Measurements from ENCODE around the gene SCFD2.
A peak's percentile ranks its signal among the peaks of the same experiment; 100 is the strongest.

The SCFD2 gene

DNA sequence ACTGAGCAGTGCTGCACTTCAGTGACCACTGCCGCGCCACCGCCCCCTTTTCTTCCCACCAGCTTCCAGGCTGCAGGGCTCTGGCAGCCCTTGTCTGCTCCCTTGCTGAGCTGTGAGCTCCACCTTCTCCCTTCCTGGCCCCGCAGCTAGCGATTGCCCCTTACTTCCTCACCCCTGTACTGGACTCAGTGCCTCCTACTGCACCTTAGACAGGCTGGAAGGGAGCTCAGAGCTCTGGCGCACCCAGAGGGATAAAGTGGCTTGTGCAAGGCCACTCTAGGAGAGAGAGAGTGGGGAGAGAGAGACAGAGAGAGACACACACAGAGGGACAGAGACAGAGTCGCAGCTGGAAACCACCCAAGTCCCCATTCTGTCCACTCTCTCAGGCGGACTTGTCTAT is 497.7 kb downstream of the SCFD2 start:
- no peak for DNase-seq (ENCODE audit: low read depth)
- no peaks in the 10 kb centered on the region for H3K9me3 ChIP-seq (ENCODE audit: control insufficient read depth, low read length)
- peaks cover 34% of the 10 kb centered on the region for H3K36me3 ChIP-seq (ENCODE audit: control insufficient read depth, insufficient read depth, low read length, severe bottlenecking)
- no peak overlapping the region for H3K9ac ChIP-seq (ENCODE audit: low read length)
- H3K4me1 ChIP-seq (ENCODE audit: control insufficient read depth, insufficient read depth, low read length): peaks cover 40% of the 10 kb centered on the region
- H3K27me3 ChIP-seq (replicated peaks; ENCODE audit: control insufficient read depth, insufficient read depth, low read length): no peaks in the 10 kb centered on the region
- no peak overlapping the region for H3K4me3 ChIP-seq (ENCODE audit: low read length)

DNA sequence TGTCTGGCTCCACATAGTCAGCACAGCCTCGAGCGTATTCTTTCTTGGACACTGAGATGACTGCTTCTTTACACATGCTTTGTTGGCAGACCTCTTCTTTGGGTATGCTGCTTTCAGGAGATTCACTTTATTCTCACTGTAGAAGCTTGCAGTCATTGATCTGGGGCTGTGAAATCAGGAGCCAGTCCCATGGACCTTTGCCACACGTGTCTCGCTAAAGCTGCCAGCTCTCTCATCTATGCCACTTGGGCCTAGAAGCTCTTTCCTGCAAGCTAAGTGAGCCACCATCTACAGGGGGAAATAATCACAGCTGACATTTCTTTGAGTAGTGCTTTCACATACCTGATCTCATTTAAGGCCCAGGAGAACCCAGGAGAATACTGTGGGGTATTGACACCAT is 498.7 kb downstream of the SCFD2 start:
- no peak for DNase-seq (ENCODE audit: low read depth)
- no peak overlapping the region for H3K4me3 ChIP-seq (ENCODE audit: low read length)
- no peaks in the 10 kb centered on the region for H3K9me3 ChIP-seq (ENCODE audit: control insufficient read depth, low read length)
- H3K9ac ChIP-seq (ENCODE audit: low read length): no peak overlapping the region
- peaks cover 28% of the 10 kb centered on the region for H3K36me3 ChIP-seq (ENCODE audit: control insufficient read depth, insufficient read depth, low read length, severe bottlenecking)
- no peaks in the 10 kb centered on the region for H3K27me3 ChIP-seq (replicated peaks; ENCODE audit: control insufficient read depth, insufficient read depth, low read length)
- H3K4me1 ChIP-seq (ENCODE audit: control insufficient read depth, insufficient read depth, low read length): peaks cover 40% of the 10 kb centered on the region

GRCh38 chr4:52866734-52867133 is 499.1 kb downstream of the SCFD2 start:
- Histone ChIP-seq H3K4me3 (ENCODE audit: low read length) (no peak overlapping the region), H3K27me3 (replicated peaks; ENCODE audit: control insufficient read depth, insufficient read depth, low read length) (no peaks in the 10 kb centered on the region), H3K36me3 (ENCODE audit: control insufficient read depth, insufficient read depth, low read length, severe bottlenecking) (peaks cover 28% of the 10 kb centered on the region), H3K9ac (ENCODE audit: low read length) (no peak overlapping the region), H3K4me1 (ENCODE audit: control insufficient read depth, insufficient read depth, low read length) (peaks cover 40% of the 10 kb centered on the region), H3K9me3 (ENCODE audit: control insufficient read depth, low read length) (no peaks in the 10 kb centered on the region)
- no peak for DNase-seq (ENCODE audit: low read depth)

GRCh38 chr4:52865300-52865699 is 500.6 kb downstream of the SCFD2 start:
- peak overlapping the region; percentile 88 for H3K4me3 ChIP-seq (ENCODE audit: low read length)
- H3K4me1 ChIP-seq (ENCODE audit: control insufficient read depth, insufficient read depth, low read length): peaks cover 44% of the 10 kb centered on the region
- no peak for DNase-seq (ENCODE audit: low read depth)
- H3K36me3 ChIP-seq (ENCODE audit: control insufficient read depth, insufficient read depth, low read length, severe bottlenecking): peaks cover 28% of the 10 kb centered on the region
- H3K9me3 ChIP-seq (ENCODE audit: control insufficient read depth, low read length): no peaks in the 10 kb centered on the region
- no peak overlapping the region for H3K9ac ChIP-seq (ENCODE audit: low read length)
- no peaks in the 10 kb centered on the region for H3K27me3 ChIP-seq (replicated peaks; ENCODE audit: control insufficient read depth, insufficient read depth, low read length)

GRCh38 chr4:52864793-52865192 is 501.1 kb downstream of the SCFD2 start:
- no peaks in the 10 kb centered on the region for H3K27me3 ChIP-seq (replicated peaks; ENCODE audit: control insufficient read depth, insufficient read depth, low read length)
- H3K4me3 ChIP-seq (ENCODE audit: low read length): peak overlapping the region; percentile 88

DNA sequence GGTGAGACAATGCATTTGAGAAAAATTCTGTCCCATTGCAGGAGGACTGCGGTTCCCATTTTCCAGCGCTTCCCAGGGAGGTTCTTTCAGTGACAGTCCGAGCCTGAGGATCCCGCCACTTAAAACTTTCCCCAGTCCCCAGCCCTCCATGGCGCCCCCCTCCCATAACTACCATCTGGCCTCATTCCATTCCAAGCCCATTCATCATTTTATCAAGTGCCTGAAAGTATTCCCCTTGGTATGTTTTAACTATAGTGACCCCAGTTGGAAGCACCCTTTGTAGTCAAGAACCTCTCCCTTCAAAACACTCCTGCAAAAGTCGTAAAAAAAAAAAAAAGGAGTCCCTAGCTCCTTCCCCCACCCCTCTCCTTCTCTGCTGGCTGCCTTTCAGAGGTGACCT is 502.5 kb downstream of the SCFD2 start:
- no peaks in the 10 kb centered on the region for H3K27me3 ChIP-seq (replicated peaks; ENCODE audit: control insufficient read depth, insufficient read depth, low read length)
- H3K4me1 ChIP-seq (ENCODE audit: control insufficient read depth, insufficient read depth, low read length): peaks cover 28% of the 10 kb centered on the region
- DNase-seq (ENCODE audit: low read depth): no peak
- H3K9ac ChIP-seq (ENCODE audit: low read length): peak overlapping the region; percentile 92
- H3K9me3 ChIP-seq (ENCODE audit: control insufficient read depth, low read length): peaks cover 6% of the 10 kb centered on the region
- H3K4me3 ChIP-seq (ENCODE audit: low read length): peak overlapping the region; percentile 88
- peaks cover 28% of the 10 kb centered on the region for H3K36me3 ChIP-seq (ENCODE audit: control insufficient read depth, insufficient read depth, low read length, severe bottlenecking)

More at GRCh38 chr4:52864793-52865192, 501.1 kb downstream of the SCFD2 start:
- Histone ChIP-seq H3K9me3 (ENCODE audit: control insufficient read depth, low read length) (no peaks in the 10 kb centered on the region), H3K36me3 (ENCODE audit: control insufficient read depth, insufficient read depth, low read length, severe bottlenecking) (peaks cover 28% of the 10 kb centered on the region), H3K4me1 (ENCODE audit: control insufficient read depth, insufficient read depth, low read length) (peaks cover 41% of the 10 kb centered on the region), H3K9ac (ENCODE audit: low read length) (peak overlapping the region; percentile 92)
- DNase-seq (ENCODE audit: low read depth): peak; percentile 66

DNA sequence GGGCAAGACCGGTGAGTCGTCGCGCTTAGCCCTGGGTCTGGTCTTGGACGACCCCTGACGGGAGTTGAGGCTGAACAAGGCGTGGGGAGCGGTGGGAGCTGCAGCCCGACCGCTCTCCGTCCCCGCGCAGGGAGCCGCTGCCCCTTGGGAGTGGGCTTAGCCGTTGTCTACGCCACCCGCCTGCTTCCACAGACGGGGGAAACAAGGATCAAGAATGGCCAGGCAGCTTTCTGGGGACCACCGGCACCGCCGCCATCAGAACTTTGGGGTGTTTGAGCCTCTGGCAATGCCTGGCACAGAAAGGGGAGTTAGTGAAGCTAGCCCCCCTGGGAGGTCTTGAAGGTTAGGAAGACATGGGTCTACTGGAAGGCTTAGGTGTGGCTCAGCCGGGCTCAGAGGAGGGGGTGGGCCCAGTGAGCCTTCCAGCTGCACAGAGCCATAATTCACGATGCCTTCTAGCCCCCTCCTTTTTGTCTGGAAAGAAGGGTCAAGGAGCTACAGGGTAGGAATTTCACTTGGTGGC is 503.2 kb downstream of the SCFD2 start:
- no peaks in the 10 kb centered on the region for H3K27me3 ChIP-seq (replicated peaks; ENCODE audit: control insufficient read depth, insufficient read depth, low read length)
- peaks cover 12% of the 10 kb centered on the region for H3K9me3 ChIP-seq (ENCODE audit: control insufficient read depth, low read length)
- peaks cover 28% of the 10 kb centered on the region for H3K36me3 ChIP-seq (ENCODE audit: control insufficient read depth, insufficient read depth, low read length, severe bottlenecking)
- H3K9ac ChIP-seq (ENCODE audit: low read length): peak overlapping the region; percentile 92
- peaks cover 28% of the 10 kb centered on the region for H3K4me1 ChIP-seq (ENCODE audit: control insufficient read depth, insufficient read depth, low read length)
- peak overlapping the region; percentile 88 for H3K4me3 ChIP-seq (ENCODE audit: low read length)
- DNase-seq (ENCODE audit: low read depth): no peak

DNA sequence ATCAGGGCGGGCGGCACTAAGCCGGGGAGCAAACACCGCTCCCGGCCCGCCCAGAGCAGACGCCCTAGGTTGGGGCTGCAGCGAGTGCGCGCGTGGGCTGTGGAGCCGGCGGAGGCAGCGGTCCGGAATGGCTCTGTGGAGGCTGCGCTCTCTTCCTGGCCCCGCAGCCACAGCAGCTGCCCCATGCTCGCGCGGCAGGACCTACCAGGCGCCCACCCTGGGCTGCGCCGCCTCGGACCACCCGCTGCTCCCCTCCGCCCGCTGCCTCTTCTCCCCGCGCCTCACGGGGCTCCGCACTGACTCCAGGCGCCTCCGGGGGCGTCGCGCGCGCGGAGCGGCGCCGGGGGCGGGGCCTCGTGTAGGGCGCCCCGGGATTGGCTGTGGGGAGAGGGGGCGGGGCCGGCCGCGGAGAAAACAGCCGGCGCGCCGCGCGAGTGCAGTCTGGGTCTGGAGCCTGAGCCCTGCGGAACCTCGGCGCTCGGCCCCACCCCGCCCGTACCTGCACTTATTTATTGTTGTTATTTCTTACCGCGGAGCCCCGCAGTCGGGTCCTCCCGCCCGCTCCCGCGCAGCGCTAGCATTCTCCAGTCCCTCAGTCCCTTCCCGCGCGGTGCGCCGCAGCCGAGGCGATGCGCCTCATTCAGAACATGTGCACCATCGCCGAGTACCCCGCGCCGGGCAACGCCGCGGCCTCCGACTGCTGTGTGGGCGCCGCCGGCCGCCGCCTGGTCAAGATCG is 503.8 kb downstream of the SCFD2 start, which contains the start of gene RASL11B:
Gene RASL11B (plus strand): TSS at position 439 of the 738 bp plus-strand sequence. CDS start 191 bp downstream, at position 630.
- Histone ChIP-seq H3K9ac (ENCODE audit: low read length) (peak within 1 kb of the TSS; percentile 92), H3K4me1 (ENCODE audit: control insufficient read depth, insufficient read depth, low read length) (peaks cover 28% of the 10 kb centered on the region), H3K27me3 (replicated peaks; ENCODE audit: control insufficient read depth, insufficient read depth, low read length) (no peaks in the 10 kb centered on the region), H3K9me3 (ENCODE audit: control insufficient read depth, low read length) (peaks cover 17% of the 10 kb centered on the region), H3K36me3 (ENCODE audit: control insufficient read depth, insufficient read depth, low read length, severe bottlenecking) (peaks cover 27% of the 10 kb centered on the region), H3K4me3 (ENCODE audit: low read length) (peak within 1 kb of the TSS; percentile 88)
- DNase-seq (ENCODE audit: low read depth): peak; percentile 93

- Histone ChIP-seq H3K9ac (ENCODE audit: low read length) (peak overlapping the region; percentile 92), H3K27me3 (replicated peaks; ENCODE audit: control insufficient read depth, insufficient read depth, low read length) (no peaks in the 10 kb centered on the region), H3K36me3 (ENCODE audit: control insufficient read depth, insufficient read depth, low read length, severe bottlenecking) (peaks cover 21% of the 10 kb centered on the region), H3K9me3 (ENCODE audit: control insufficient read depth, low read length) (peaks cover 17% of the 10 kb centered on the region), H3K4me1 (ENCODE audit: control insufficient read depth, insufficient read depth, low read length) (peaks cover 28% of the 10 kb centered on the region), H3K4me3 (ENCODE audit: low read length) (peak overlapping the region; percentile 88)
- DNase-seq (ENCODE audit: low read depth): no peak
These were observed 504.6 kb downstream of the SCFD2 start for GRCh38 chr4:52861171-52861823.

- Histone ChIP-seq H3K4me3 (ENCODE audit: low read length) (no peak overlapping the region), H3K36me3 (ENCODE audit: control insufficient read depth, insufficient read depth, low read length, severe bottlenecking) (peaks cover 11% of the 10 kb centered on the region), H3K9me3 (ENCODE audit: control insufficient read depth, low read length) (peaks cover 17% of the 10 kb centered on the region), H3K4me1 (ENCODE audit: control insufficient read depth, insufficient read depth, low read length) (peaks cover 24% of the 10 kb centered on the region), H3K9ac (ENCODE audit: low read length) (no peak overlapping the region), H3K27me3 (replicated peaks; ENCODE audit: control insufficient read depth, insufficient read depth, low read length) (no peaks in the 10 kb centered on the region)
- DNase-seq (ENCODE audit: low read depth): no peak
These were observed 505.5 kb downstream of the SCFD2 start for GRCh38 chr4:52860361-52860760.

DNA sequence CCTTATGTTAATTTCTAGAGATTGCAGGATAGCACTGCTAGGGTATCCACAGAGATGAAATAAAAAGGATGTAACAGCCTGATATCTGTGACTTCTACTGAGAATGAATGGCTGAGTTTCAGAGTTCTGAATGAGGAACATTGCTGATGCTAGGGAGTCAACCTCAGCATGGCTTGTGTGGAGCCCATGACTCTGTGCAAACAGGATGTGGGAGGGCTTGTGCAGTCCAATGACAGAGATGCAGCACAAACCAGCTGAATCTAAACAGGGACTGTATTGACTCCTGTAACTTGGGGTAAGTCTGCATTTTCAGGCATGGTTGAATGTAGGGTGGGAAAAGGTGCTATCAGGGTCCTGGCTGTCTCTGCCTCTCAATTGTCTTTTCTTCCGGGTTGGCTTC is 509.1 kb downstream of the SCFD2 start:
- H3K4me3 ChIP-seq (ENCODE audit: low read length): no peak overlapping the region
- no peaks in the 10 kb centered on the region for H3K36me3 ChIP-seq (ENCODE audit: control insufficient read depth, insufficient read depth, low read length, severe bottlenecking)
- no peak overlapping the region for H3K9ac ChIP-seq (ENCODE audit: low read length)
- H3K9me3 ChIP-seq (ENCODE audit: control insufficient read depth, low read length): peaks cover 17% of the 10 kb centered on the region
- no peaks in the 10 kb centered on the region for H3K27me3 ChIP-seq (replicated peaks; ENCODE audit: control insufficient read depth, insufficient read depth, low read length)
- DNase-seq (ENCODE audit: low read depth): no peak
- H3K4me1 ChIP-seq (ENCODE audit: control insufficient read depth, insufficient read depth, low read length): peaks cover 24% of the 10 kb centered on the region
